K562 (cell line): ENCODE results near the gene SDE2. TPM values are rescaled to one million over a fixed set of nuclear protein-coding genes. Genes with fewer than 3 reads are reported as not detected.
A peak's percentile ranks its signal among the peaks of the same experiment; 100 is the strongest.

Source experiments
- BACH1 ChIP-seq: fragments of 200-800 bp; sonication (Bioruptor generic); IDR thresholded peaks from 2 replicates; pipeline ENCODE4 v1.6.1; 2016; ENCODE audit warnings: missing genetic modification characterization, missing compliant biosample characterization
- BHLHE40 ChIP-seq: IDR thresholded peaks from 2 replicates; pipeline ENCODE4 v1.6.1; 2011; ENCODE audit warnings: low read length, improper control_type of control experiment
- HLTF ChIP-seq: fragments of 450-650 bp; IDR thresholded peaks from 2 replicates; pipeline ENCODE4 v1.6.1; 2016
- MEIS2 ChIP-seq: fragments of 450-650 bp; IDR thresholded peaks from 2 replicates; pipeline ENCODE4 v1.6.1; 2014; ENCODE audit warnings: mild to moderate bottlenecking; ENCODE audit not compliant: partially characterized antibody
- MTA3 ChIP-seq: fragments of 450-650 bp; formaldehyde crosslinking; IDR thresholded peaks from 2 replicates; pipeline ENCODE4 v1.6.1; 2017; ENCODE audit warnings: mild to moderate bottlenecking, borderline replicate concordance
- NELFE ChIP-seq: IDR thresholded peaks from 2 replicates; pipeline ENCODE4 v1.6.1; 2011; ENCODE audit warnings: mild to moderate bottlenecking; ENCODE audit not compliant: insufficient read depth, insufficient read length
- NR0B1 ChIP-seq: fragments of 450-650 bp; IDR thresholded peaks from one replicate; pipeline ENCODE4 v1.6.1; 2018; ENCODE audit warnings: mild to moderate bottlenecking, moderate library complexity; ENCODE audit not compliant: partially characterized antibody
- RBM34 ChIP-seq: fragments of 200-400 bp; formaldehyde crosslinking; IDR thresholded peaks from 2 replicates; pipeline ENCODE4 v1.6.1; 2018; ENCODE audit warnings: low read length, borderline replicate concordance; ENCODE audit not compliant: insufficient read depth
- RUNX1 ChIP-seq: sonication (generic); IDR thresholded peaks from 2 replicates; pipeline ENCODE4 v1.6.1; 2016; ENCODE audit warnings: antibody characterized with exemption, low read depth
- SAFB ChIP-seq: fragments of 200-400 bp; formaldehyde crosslinking; IDR thresholded peaks from 2 replicates; pipeline ENCODE4 v1.6.1; 2017; ENCODE audit warnings: low read depth, low read length, borderline replicate concordance
- SMAD4 ChIP-seq: fragments of 250-450 bp; sonication (Bioruptor Pico); conservative IDR thresholded peaks from 2 replicates; pipeline ENCODE4 v1.8.0; 2021; ENCODE audit warnings: inconsistent platforms, mild to moderate bottlenecking, moderate library complexity
- TBP ChIP-seq: optimal IDR thresholded peaks from 2 replicates; pipeline ENCODE3; 2011; ENCODE audit warnings: low read depth, low read length, improper control_type of control experiment
- TFAP4 ChIP-seq: sonication (generic); formaldehyde crosslinking; IDR thresholded peaks from 2 replicates; pipeline ENCODE4 v1.8.0; 2022; ENCODE audit warnings: missing genetic modification reagents, mild to moderate bottlenecking, moderate library complexity, borderline replicate concordance
- TGIF2 ChIP-seq: sonication (generic); formaldehyde crosslinking; IDR thresholded peaks from 2 replicates; pipeline ENCODE4 v1.8.1; 2022; ENCODE audit warnings: mild to moderate bottlenecking, missing genetic modification reagents, moderate library complexity
- TRIM25 ChIP-seq: fragments of 450-650 bp; IDR thresholded peaks from 2 replicates; pipeline ENCODE4 v1.7.0; 2016; ENCODE audit warnings: borderline replicate concordance
- ZBTB49 ChIP-seq: sonication (generic); formaldehyde crosslinking; IDR thresholded peaks from 2 replicates; pipeline ENCODE4 v1.8.0; 2022; ENCODE audit warnings: missing genetic modification reagents, mild to moderate bottlenecking, borderline replicate concordance
- ZNF518B ChIP-seq: fragments of 250-450 bp; sonication (Bioruptor Pico); IDR thresholded peaks from 2 replicates; pipeline ENCODE4 v1.5.0; 2021; ENCODE audit warnings: mild to moderate bottlenecking, moderate library complexity
- ZNF561 ChIP-seq: fragments of 450-650 bp; formaldehyde crosslinking; conservative IDR thresholded peaks from 2 replicates; pipeline ENCODE4 v1.4.0; 2020; ENCODE audit warnings: mild to moderate bottlenecking, moderate library complexity
- polyA plus RNA-seq, 8 experiments: library from polyadenylated mRNA; depleted of rRNA in 4 of 8; stranded (reverse) in 5 of 8; unstranded in 3 of 8; fragments of >200 nt; fragmentation: Nextera tagmentation in 2 of 8; fragmentation: Illumina TruSeq in 1 of 8; extraction: Ambion mirVana in 2 of 8; extraction: Trizol in 1 of 8; gene quantifications; 2 replicates each; pipeline versions ENCODE4 v1.2.1 to v1.2.3, GENCODE V29; 2011 to 2014; ENCODE audit warnings: inconsistent platforms in 1 of 8, missing spikeins in 1 of 8
- total RNA-seq, 7 experiments: library from RNA; depleted of rRNA in 6 of 7; stranded (reverse); fragments of >200 nt in 6 of 7; fragmentation: Illumina TruSeq in 2 of 7; extraction: Trizol in 2 of 7; gene quantifications; 2 replicates each; pipeline versions ENCODE4 v1.2.1 to v1.2.3, GENCODE V29; 2011 to 2021; ENCODE audit warnings: low replicate concordance in 1 of 7

Gene SDE2
- total and polyA plus RNA-seq, 9 of the 15 experiments (the other 6 are each of a cell fraction or from before 2014, with no cell fraction given): 14.3 to 62.3 (median 46.0) TPM

- TF ChIP-seq ZNF518B (CRISPR knock-in tag) (no peak), BACH1 (tag) (no peak), RUNX1 (no peak), TGIF2 (no peak), SAFB (no peak), HLTF (no peak), ZNF561 (CRISPR knock-in tag) (no peak), NR0B1 (no peak), TBP (no peak), MTA3 (0 out of 2 replicates have a peak, but pooled peaks have one; percentile 37), ZBTB49 (CRISPR knock-in tag) (no peak), TFAP4 (0 out of 2 replicates have a peak, but pooled peaks have one; percentile 20), RBM34 (no peak), MEIS2 (peak; percentile 41), TRIM25 (no peak), SMAD4 (CRISPR knock-in tag) (peak; percentile 87), BHLHE40 (0 out of 2 replicates have a peak, but pooled peaks have one; percentile 17), NELFE (no peak)
These were observed 10.5 kb upstream of the SDE2 start (continued) for GRCh38 chr1:226009650-226010044.
